Raji (cell line): ENCODE data around the gene RDH14.

Source experiments
- POLR2A ChIP-seq: IDR thresholded peaks from 2 replicates; pipeline ENCODE4 v1.6.1; 2011; ENCODE audit warnings: low read depth, low read length, control low read depth; ENCODE audit not compliant: insufficient read depth

The RDH14 gene

GRCh38 chr2:18560031-18560796, at the start of gene RDH14:
Gene RDH14 (minus strand): TSS chr2:18560653. CDS start chr2:18560572, 81 bp downstream.
- TF ChIP-seq POLR2A, result peak; percentile 81

- no peak for TF ChIP-seq POLR2A
These were observed 49.6 kb upstream of the RDH14 start for GRCh38 chr2:18610090-18610489.

- TF ChIP-seq POLR2A, result no peak
These were observed 44.7 kb upstream of the RDH14 start for GRCh38 chr2:18605115-18605514.

- TF ChIP-seq POLR2A, result no peak
These were observed 44.1 kb upstream of the RDH14 start for GRCh38 chr2:18604531-18604885.

GRCh38 chr2:18603854-18604530, 43.5 kb upstream of the RDH14 start:
- TF ChIP-seq POLR2A, result no peak

- no peak for TF ChIP-seq POLR2A
These were observed 41.8 kb upstream of the RDH14 start for GRCh38 chr2:18602298-18602697.

- no peak for TF ChIP-seq POLR2A
These were observed 39.8 kb upstream of the RDH14 start for GRCh38 chr2:18600255-18600613.

GRCh38 chr2:18599509-18600254, 39.2 kb upstream of the RDH14 start:
- TF ChIP-seq POLR2A, result no peak

GRCh38 chr2:18598848-18599484, 38.5 kb upstream of the RDH14 start:
- no peak for TF ChIP-seq POLR2A

GRCh38 chr2:18597618-18598017, 37.2 kb upstream of the RDH14 start:
- TF ChIP-seq POLR2A, result no peak

- TF ChIP-seq POLR2A, result no peak
These were observed 36.5 kb upstream of the RDH14 start for GRCh38 chr2:18596993-18597392.

GRCh38 chr2:18593496-18593895, 33.0 kb upstream of the RDH14 start:
- no peak for TF ChIP-seq POLR2A

- no peak for TF ChIP-seq POLR2A
These were observed 31.9 kb upstream of the RDH14 start for GRCh38 chr2:18592372-18592771.

GRCh38 chr2:18589354-18589753, 28.9 kb upstream of the RDH14 start, which contains the start of gene NT5C1B:
Gene NT5C1B (minus strand): TSS chr2:18589569. CDS start chr2:18589468, 101 bp downstream.
- no peak for TF ChIP-seq POLR2A

GRCh38 chr2:18588802-18589201, 28.3 kb upstream of the RDH14 start:
- no peak for TF ChIP-seq POLR2A
